ENCODE results near the gene GUCY1A1. TPM values are rescaled to one million over a fixed set of nuclear protein-coding genes. Genes with fewer than 3 reads are reported as not detected.

The GUCY1A1 gene
- total RNA-seq, 1 donor from 2014 or later = 29.4 TPM

DNA sequence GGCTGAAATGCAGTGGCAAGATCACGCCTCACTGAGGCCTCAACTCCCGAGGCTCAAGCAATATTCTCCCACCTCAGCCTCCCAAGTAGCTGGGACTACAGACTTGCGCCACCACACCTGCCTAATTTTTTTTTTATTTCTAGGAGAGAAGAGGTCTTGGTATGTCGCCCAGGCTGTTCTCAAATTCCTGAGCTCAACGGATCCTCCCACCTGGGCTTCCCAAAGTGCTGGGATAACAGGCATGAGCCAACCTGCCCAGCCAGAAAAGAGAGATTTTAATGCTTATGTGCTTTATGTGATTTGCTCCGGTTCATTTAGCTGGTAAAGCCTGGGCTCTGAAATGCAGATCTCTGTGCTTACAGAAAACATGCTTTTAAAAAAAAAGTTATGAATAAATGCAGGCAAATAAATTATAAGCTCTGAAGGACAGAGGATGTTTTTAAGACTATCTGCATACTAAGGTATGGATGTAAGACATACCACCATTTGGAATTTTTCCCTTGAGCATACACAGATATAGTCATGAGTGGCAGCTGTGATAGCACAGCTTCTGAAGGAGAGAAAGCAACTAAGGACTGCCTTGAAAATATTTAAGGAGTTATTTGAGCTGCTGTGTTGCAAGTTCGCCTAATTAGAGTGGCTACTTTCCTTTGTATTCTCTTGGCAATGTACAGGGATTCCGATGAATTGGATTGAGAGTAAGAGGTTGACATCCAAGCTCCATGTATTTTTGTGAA lies 106.0 kb downstream of the GUCY1A1 start:
- no peak overlapping the region for H3K4me3 Mint-ChIP-seq (ENCODE audit: unreplicated experiment)
- H3K4me1 Mint-ChIP-seq (ENCODE audit: low read depth) = peaks cover 3% of the 10 kb centered on the region
- no peak overlapping the region for H3K27ac Mint-ChIP-seq (ENCODE audit: unreplicated experiment)
- no peaks in the 10 kb centered on the region for H3K27me3 Mint-ChIP-seq (ENCODE audit: low read depth)
- DNase-seq (ENCODE audit: low spot score) = no peak
- TF ChIP-seq CTCF (IDR thresholded peaks at IDR 0.05) = no peak
- H3K9me3 Mint-ChIP-seq (ENCODE audit: low read depth) = no peaks in the 10 kb centered on the region
- peaks cover 7% of the 10 kb centered on the region for H3K36me3 Mint-ChIP-seq (ENCODE audit: low read depth)

- no peak for DNase-seq (ENCODE audit: low spot score)
- Mint-ChIP-seq H3K36me3 (ENCODE audit: low read depth) (peaks cover 7% of the 10 kb centered on the region), H3K27ac (ENCODE audit: unreplicated experiment) (peak overlapping the region; percentile 4), H3K4me1 (ENCODE audit: low read depth) (peaks cover 10% of the 10 kb centered on the region), H3K4me3 (ENCODE audit: unreplicated experiment) (no peak overlapping the region), H3K27me3 (ENCODE audit: low read depth) (no peaks in the 10 kb centered on the region), H3K9me3 (ENCODE audit: low read depth) (no peaks in the 10 kb centered on the region)
- TF ChIP-seq CTCF (IDR thresholded peaks at IDR 0.05) = no peak
Observed at GRCh38 chr4:155773196-155773800, 106.7 kb downstream of the GUCY1A1 start.

DNA sequence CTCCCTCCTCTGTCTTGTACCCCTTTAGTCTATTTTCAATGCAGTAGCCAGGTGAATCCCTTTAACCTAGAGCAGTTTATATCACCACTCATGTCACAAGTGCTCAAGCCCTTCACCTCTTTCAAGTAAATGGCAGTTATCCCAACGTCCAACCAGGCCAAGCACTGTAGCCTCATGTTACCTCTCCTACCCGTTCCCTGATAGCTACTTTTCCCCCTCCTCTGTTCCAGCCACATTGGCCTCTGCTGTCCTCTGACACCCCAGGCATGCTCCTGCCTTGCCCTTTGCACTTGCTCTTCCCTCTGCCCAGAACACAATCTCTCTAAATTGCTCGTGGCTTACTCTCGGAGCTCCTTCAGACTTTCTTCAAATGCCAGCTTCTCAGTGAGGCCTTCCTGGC lies 107.4 kb downstream of the GUCY1A1 start:
- H3K36me3 Mint-ChIP-seq (ENCODE audit: low read depth) = peaks cover 7% of the 10 kb centered on the region
- no peak overlapping the region for H3K27ac Mint-ChIP-seq (ENCODE audit: unreplicated experiment)
- no peaks in the 10 kb centered on the region for H3K27me3 Mint-ChIP-seq (ENCODE audit: low read depth)
- no peaks in the 10 kb centered on the region for H3K9me3 Mint-ChIP-seq (ENCODE audit: low read depth)
- no peak for TF ChIP-seq CTCF (IDR thresholded peaks at IDR 0.05)
- no peak for DNase-seq (ENCODE audit: low spot score)
- peaks cover 17% of the 10 kb centered on the region for H3K4me1 Mint-ChIP-seq (ENCODE audit: low read depth)
- no peak overlapping the region for H3K4me3 Mint-ChIP-seq (ENCODE audit: unreplicated experiment)

DNA sequence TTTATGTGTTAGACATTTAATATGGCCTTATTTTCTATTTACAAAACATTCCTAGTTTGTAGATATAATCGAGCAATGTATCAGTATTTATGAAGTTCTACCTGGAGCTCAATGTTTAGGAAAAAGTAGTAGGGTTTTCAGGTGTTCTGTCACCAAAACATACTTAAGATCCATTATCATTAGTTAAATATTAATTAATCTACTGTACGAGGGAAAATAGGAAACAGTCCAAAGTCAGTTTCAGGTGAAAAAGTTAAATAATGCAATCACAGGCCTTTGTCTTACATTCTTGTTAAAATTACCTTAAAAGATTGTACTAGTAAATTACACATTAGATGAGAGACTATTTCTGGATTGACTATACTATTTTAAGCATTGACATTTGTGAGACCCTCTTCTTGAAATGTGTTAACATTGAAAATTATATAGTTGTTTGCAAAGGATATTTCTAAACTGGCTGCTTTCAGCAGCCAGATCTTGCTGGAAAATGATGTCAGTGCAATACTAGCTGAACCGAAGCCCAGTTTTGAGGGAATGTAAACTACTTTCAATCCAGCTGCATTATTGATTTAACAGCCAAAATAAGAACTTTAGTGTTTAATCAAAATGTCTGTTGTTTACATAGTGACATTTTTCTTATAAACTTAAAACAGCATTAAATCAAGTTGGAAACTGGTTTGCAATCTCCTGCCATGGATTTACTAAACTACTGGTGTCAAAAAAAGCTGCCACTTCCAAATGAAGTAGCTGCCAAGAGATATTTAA lies 111.5 kb downstream of the GUCY1A1 start:
- no peak for DNase-seq (ENCODE audit: low spot score)
- Mint-ChIP-seq H3K4me1 (ENCODE audit: low read depth) (peaks cover 35% of the 10 kb centered on the region), H3K27ac (ENCODE audit: unreplicated experiment) (peak overlapping the region; percentile 59)

More for the DNA sequence above, 111.5 kb downstream of the GUCY1A1 start:
- no peak for TF ChIP-seq CTCF (IDR thresholded peaks at IDR 0.05)
- Mint-ChIP-seq H3K9me3 (ENCODE audit: low read depth) (no peaks in the 10 kb centered on the region), H3K36me3 (ENCODE audit: low read depth) (peaks cover 10% of the 10 kb centered on the region), H3K27me3 (ENCODE audit: low read depth) (no peaks in the 10 kb centered on the region), H3K4me3 (ENCODE audit: unreplicated experiment) (no peak overlapping the region)
